WTC11 (cell line): ENCODE measurements around the gene PPP1R12A. TPM values are rescaled to one million over a fixed set of nuclear protein-coding genes. Genes with fewer than 3 reads are reported as not detected.
A peak's percentile ranks its signal among the peaks of the same experiment; 100 is the strongest.

Source experiments
- ATAC-seq: fragments of 200-7000 bp; cut with Tn5 transposase; 2 replicates; pipeline ENCODE4 v1.10.0; 2021; ENCODE audit warnings: mild to moderate bottlenecking, moderate library complexity
- CTCF ChIA-PET: fragments of 300-600 bp; sonication (Branson Sonifier 250); formaldehyde crosslinking; loops from one replicate; lab custom pipeline; 2021; ENCODE audit warnings: antibody characterized with exemption; lab: Charles Lee
- POLR2A ChIA-PET: fragments of 350-600 bp; sonication (Branson Sonifier 250); formaldehyde crosslinking; loops from one replicate; lab custom pipeline; 2021; ENCODE audit warnings: antibody characterized with exemption; lab: Charles Lee
- DNase-seq: peaks from one replicate; pipeline ENCODE4 v3.0.0; 2021; ENCODE audit warnings: low spot score
- H3K27ac Mint-ChIP-seq: 2 replicates; pipeline ENCODE4 v1.8.0; 2021; ENCODE audit warnings: mixed read lengths
- H3K27me3 Mint-ChIP-seq: 2 replicates; pipeline ENCODE4 v1.8.0; 2021; ENCODE audit warnings: low read depth, mild to moderate bottlenecking, moderate library complexity, mixed read lengths
- H3K36me3 Mint-ChIP-seq: 2 replicates; pipeline ENCODE4 v1.8.0; 2021; ENCODE audit warnings: mixed read lengths
- H3K4me1 Mint-ChIP-seq: 2 replicates; pipeline ENCODE4 v1.8.0; 2022; ENCODE audit warnings: mixed read lengths
- H3K4me3 Mint-ChIP-seq: 2 replicates; pipeline ENCODE4 v1.8.0; 2021; ENCODE audit warnings: mild to moderate bottlenecking, moderate library complexity, mixed read lengths
- H3K9me3 Mint-ChIP-seq: 2 replicates; pipeline ENCODE4 v1.8.0; 2021; ENCODE audit warnings: mixed read lengths
- CREM ChIP-seq: sonication (generic); formaldehyde crosslinking; IDR thresholded peaks from 2 replicates; pipeline ENCODE4 v1.8.1; 2022; ENCODE audit warnings: mild to moderate bottlenecking, missing genetic modification reagents, moderate library complexity
- EMX1 ChIP-seq: fragments of 250-450 bp; sonication (Bioruptor Pico); IDR thresholded peaks from 2 replicates; pipeline ENCODE4 v1.8.0; 2021; ENCODE audit warnings: mild to moderate bottlenecking
- ETV6 ChIP-seq: sonication (generic); formaldehyde crosslinking; IDR thresholded peaks from 2 replicates; pipeline ENCODE4 v1.8.1; 2022; ENCODE audit warnings: mild to moderate bottlenecking, missing genetic modification reagents
- FOXK1 ChIP-seq: sonication (generic); formaldehyde crosslinking; IDR thresholded peaks from 2 replicates; pipeline ENCODE4 v1.8.0; 2022; ENCODE audit warnings: mild to moderate bottlenecking, moderate library complexity, missing genetic modification reagents
- GABPB1 ChIP-seq: sonication (generic); formaldehyde crosslinking; IDR thresholded peaks from 2 replicates; pipeline ENCODE4 v1.8.1; 2023; ENCODE audit warnings: mild to moderate bottlenecking, missing genetic modification reagents
- JUN ChIP-seq: sonication (generic); formaldehyde crosslinking; IDR thresholded peaks from 2 replicates; pipeline ENCODE4 v1.8.0; 2023; ENCODE audit warnings: mild to moderate bottlenecking, missing genetic modification reagents
- NR2C2 ChIP-seq: sonication (generic); formaldehyde crosslinking; IDR thresholded peaks from 2 replicates; pipeline ENCODE4 v1.8.0; 2022; ENCODE audit warnings: mild to moderate bottlenecking, missing genetic modification reagents
- OVOL2 ChIP-seq: fragments of 250-450 bp; sonication (Bioruptor Pico); IDR thresholded peaks from 2 replicates; pipeline ENCODE4 v1.9.0; 2021; ENCODE audit warnings: mild to moderate bottlenecking, borderline replicate concordance
- RORB ChIP-seq: fragments of 250-450 bp; sonication (Bioruptor Pico); IDR thresholded peaks from 2 replicates; pipeline ENCODE4 v1.9.0; 2021; ENCODE audit warnings: mild to moderate bottlenecking
- TEAD1 ChIP-seq: sonication (generic); formaldehyde crosslinking; IDR thresholded peaks from 2 replicates; pipeline ENCODE4 v1.8.0; 2022; ENCODE audit warnings: mild to moderate bottlenecking, missing genetic modification reagents
- ZBTB21 ChIP-seq: sonication (generic); formaldehyde crosslinking; IDR thresholded peaks from 2 replicates; pipeline ENCODE4 v1.8.1; 2023; ENCODE audit warnings: mild to moderate bottlenecking, missing genetic modification reagents, borderline replicate concordance
- ZNF423 ChIP-seq: fragments of 250-450 bp; sonication (Bioruptor Pico); IDR thresholded peaks from 2 replicates; pipeline ENCODE4 v2.1.2; 2022; ENCODE audit warnings: mild to moderate bottlenecking, moderate library complexity
- total RNA-seq: library from RNA; stranded (reverse); gene quantifications from 3 replicates; pipeline ENCODE4 v1.2.3, GENCODE V29; 2021
- TF ChIP-seq, protein P1 (sequence below): fragments of 250-450 bp; sonication (Bioruptor Pico); conservative IDR thresholded peaks from 2 replicates; pipeline ENCODE4 v1.9.0; 2021; ENCODE audit warnings: mild to moderate bottlenecking
- TF ChIP-seq, protein P2 (sequence below): sonication (generic); formaldehyde crosslinking; IDR thresholded peaks from 2 replicates; pipeline ENCODE4 v1.8.1; 2022; ENCODE audit warnings: missing genetic modification reagents, borderline replicate concordance
- TF ChIP-seq, protein P3 (sequence below): fragments of 250-450 bp; sonication (Bioruptor Pico); IDR thresholded peaks from 2 replicates; pipeline ENCODE4 v1.9.0; 2021; ENCODE audit warnings: mild to moderate bottlenecking, borderline replicate concordance
- TF ChIP-seq, protein P4 (sequence below): sonication (generic); formaldehyde crosslinking; IDR thresholded peaks from 2 replicates; pipeline ENCODE4 v1.8.1; 2023; ENCODE audit warnings: mild to moderate bottlenecking, missing genetic modification reagents, borderline replicate concordance
- TF ChIP-seq, protein P5 (sequence below): sonication (generic); formaldehyde crosslinking; IDR thresholded peaks from 2 replicates; pipeline ENCODE4 v1.8.1; 2022; ENCODE audit warnings: mild to moderate bottlenecking, moderate library complexity, missing genetic modification reagents

Gene PPP1R12A
- total RNA-seq, 1 experiment from 2014 or later = 83.8 TPM

DNA sequence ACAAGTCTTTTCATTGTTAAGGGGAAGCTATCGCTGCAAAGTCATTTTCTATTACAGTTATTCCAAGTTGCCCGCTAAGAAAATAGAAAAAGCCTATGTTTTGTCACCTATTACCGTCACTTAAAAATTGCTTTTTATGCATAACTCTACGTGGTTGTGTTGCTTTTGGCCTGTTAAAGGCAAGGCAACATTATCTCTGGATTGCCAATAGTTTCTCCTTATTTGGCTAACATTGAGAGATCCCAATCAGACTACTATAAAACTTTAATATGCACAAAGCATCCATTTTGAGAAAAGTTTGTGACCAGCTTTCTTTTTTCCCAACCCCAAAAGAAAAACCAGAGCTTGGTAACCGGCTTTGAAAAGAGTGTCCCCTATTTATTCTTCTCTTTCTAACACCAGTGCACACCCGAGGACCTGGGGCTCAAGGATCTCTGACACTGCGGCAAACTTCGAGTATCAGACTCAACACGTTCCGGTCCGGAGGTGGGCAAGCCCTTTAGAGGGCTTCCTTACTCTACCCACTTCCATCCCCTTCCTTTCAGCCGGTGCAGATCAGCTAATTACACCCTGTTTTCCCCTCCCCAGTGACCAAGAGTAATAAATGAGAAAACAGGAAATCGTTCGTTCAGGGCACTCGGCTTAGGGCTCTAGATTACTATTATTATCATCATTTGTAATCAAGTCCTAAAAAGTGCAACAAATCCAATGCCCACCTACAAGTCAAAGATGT lies 1.2 kb downstream of the PPP1R12A start:
- ATAC-seq = no peak
- no peaks in the 10 kb centered on the region for H3K36me3 Mint-ChIP-seq
- no peaks in the 10 kb centered on the region for H3K27me3 Mint-ChIP-seq
- H3K4me3 Mint-ChIP-seq = peak overlapping the region; percentile 92
- H3K27ac Mint-ChIP-seq = peak overlapping the region; percentile 97
- no peaks in the 10 kb centered on the region for H3K9me3 Mint-ChIP-seq
- TF ChIP-seq, protein P1, sequence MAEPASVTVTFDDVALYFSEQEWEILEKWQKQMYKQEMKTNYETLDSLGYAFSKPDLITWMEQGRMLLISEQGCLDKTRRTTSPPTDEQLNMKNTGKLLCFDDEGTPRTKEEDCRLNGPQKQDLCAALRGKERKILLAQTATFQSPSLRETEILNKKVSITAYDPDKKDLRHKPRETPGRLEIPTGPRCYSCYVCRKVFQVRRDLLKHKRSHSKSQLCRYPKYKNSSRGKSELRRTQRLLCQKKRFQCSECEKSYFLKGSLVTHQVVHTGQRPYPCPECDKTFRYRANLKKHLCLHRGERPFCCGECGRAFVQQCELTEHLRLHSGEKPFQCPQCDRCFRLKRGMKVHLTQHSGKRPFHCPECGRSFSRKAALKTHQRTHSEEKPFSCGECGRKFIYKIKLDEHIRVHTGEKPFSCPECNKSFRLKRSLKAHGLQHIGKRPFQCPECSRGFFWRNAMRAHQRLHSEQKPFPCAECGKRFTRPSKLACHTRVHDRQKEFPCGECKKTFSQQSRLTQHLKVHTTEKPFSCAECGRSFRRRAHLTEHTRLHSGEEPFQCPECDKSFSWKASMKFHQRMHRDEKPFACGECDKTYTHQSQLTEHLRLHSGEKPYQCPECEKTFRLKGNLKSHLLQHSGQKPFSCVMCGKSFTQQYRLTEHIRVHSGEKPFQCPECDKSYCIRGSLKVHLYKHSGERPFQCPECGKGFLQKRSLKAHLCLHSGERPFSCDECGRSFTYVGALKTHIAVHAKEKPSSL (CRISPR knock-in tag) = no peak
- TF ChIP-seq, protein P2, sequence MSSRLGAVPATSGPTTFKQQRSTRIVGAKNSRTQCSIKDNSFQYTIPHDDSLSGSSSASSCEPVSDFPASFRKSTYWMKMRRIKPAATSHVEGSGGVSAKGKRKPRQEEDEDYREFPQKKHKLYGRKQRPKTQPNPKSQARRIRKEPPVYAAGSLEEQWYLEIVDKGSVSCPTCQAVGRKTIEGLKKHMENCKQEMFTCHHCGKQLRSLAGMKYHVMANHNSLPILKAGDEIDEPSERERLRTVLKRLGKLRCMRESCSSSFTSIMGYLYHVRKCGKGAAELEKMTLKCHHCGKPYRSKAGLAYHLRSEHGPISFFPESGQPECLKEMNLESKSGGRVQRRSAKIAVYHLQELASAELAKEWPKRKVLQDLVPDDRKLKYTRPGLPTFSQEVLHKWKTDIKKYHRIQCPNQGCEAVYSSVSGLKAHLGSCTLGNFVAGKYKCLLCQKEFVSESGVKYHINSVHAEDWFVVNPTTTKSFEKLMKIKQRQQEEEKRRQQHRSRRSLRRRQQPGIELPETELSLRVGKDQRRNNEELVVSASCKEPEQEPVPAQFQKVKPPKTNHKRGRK (CRISPR knock-in tag) = no peak
- TF ChIP-seq, protein P3, sequence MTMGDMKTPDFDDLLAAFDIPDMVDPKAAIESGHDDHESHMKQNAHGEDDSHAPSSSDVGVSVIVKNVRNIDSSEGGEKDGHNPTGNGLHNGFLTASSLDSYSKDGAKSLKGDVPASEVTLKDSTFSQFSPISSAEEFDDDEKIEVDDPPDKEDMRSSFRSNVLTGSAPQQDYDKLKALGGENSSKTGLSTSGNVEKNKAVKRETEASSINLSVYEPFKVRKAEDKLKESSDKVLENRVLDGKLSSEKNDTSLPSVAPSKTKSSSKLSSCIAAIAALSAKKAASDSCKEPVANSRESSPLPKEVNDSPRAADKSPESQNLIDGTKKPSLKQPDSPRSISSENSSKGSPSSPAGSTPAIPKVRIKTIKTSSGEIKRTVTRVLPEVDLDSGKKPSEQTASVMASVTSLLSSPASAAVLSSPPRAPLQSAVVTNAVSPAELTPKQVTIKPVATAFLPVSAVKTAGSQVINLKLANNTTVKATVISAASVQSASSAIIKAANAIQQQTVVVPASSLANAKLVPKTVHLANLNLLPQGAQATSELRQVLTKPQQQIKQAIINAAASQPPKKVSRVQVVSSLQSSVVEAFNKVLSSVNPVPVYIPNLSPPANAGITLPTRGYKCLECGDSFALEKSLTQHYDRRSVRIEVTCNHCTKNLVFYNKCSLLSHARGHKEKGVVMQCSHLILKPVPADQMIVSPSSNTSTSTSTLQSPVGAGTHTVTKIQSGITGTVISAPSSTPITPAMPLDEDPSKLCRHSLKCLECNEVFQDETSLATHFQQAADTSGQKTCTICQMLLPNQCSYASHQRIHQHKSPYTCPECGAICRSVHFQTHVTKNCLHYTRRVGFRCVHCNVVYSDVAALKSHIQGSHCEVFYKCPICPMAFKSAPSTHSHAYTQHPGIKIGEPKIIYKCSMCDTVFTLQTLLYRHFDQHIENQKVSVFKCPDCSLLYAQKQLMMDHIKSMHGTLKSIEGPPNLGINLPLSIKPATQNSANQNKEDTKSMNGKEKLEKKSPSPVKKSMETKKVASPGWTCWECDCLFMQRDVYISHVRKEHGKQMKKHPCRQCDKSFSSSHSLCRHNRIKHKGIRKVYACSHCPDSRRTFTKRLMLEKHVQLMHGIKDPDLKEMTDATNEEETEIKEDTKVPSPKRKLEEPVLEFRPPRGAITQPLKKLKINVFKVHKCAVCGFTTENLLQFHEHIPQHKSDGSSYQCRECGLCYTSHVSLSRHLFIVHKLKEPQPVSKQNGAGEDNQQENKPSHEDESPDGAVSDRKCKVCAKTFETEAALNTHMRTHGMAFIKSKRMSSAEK = no peak
- no peak for TF ChIP-seq CREM (CRISPR knock-in tag)
- TF ChIP-seq, protein P4, sequence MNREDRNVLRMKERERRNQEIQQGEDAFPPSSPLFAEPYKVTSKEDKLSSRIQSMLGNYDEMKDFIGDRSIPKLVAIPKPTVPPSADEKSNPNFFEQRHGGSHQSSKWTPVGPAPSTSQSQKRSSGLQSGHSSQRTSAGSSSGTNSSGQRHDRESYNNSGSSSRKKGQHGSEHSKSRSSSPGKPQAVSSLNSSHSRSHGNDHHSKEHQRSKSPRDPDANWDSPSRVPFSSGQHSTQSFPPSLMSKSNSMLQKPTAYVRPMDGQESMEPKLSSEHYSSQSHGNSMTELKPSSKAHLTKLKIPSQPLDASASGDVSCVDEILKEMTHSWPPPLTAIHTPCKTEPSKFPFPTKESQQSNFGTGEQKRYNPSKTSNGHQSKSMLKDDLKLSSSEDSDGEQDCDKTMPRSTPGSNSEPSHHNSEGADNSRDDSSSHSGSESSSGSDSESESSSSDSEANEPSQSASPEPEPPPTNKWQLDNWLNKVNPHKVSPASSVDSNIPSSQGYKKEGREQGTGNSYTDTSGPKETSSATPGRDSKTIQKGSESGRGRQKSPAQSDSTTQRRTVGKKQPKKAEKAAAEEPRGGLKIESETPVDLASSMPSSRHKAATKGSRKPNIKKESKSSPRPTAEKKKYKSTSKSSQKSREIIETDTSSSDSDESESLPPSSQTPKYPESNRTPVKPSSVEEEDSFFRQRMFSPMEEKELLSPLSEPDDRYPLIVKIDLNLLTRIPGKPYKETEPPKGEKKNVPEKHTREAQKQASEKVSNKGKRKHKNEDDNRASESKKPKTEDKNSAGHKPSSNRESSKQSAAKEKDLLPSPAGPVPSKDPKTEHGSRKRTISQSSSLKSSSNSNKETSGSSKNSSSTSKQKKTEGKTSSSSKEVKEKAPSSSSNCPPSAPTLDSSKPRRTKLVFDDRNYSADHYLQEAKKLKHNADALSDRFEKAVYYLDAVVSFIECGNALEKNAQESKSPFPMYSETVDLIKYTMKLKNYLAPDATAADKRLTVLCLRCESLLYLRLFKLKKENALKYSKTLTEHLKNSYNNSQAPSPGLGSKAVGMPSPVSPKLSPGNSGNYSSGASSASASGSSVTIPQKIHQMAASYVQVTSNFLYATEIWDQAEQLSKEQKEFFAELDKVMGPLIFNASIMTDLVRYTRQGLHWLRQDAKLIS (CRISPR knock-in tag) = no peak
- TF ChIP-seq EMX1 = no peak
- no peak for TF ChIP-seq OVOL2 (CRISPR knock-in tag)
- TF ChIP-seq ETV6 = no peak
- TF ChIP-seq JUN = no peak
- no peak for TF ChIP-seq ZBTB21
- no peak for TF ChIP-seq TEAD1 (CRISPR knock-in tag)
- no peak for TF ChIP-seq RORB (CRISPR knock-in tag)
- no peak for TF ChIP-seq NR2C2 (CRISPR knock-in tag)
- no peak for TF ChIP-seq FOXK1 (CRISPR knock-in tag)
- TF ChIP-seq, protein P5, sequence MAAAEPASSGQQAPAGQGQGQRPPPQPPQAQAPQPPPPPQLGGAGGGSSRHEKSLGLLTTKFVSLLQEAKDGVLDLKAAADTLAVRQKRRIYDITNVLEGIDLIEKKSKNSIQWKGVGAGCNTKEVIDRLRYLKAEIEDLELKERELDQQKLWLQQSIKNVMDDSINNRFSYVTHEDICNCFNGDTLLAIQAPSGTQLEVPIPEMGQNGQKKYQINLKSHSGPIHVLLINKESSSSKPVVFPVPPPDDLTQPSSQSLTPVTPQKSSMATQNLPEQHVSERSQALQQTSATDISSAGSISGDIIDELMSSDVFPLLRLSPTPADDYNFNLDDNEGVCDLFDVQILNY = no peak
- no peak for TF ChIP-seq ZNF423 (CRISPR knock-in tag)
- no peak for TF ChIP-seq GABPB1
- no peak for DNase-seq
- CTCF ChIA-PET = interaction anchor here (0.9 kb wide), 1 partner anchor 257 kb away, joined by 6 read pairs; no protein-coding TSS in a partner anchor
- POLR2A ChIA-PET = interaction anchor here (0.9 to 2.3 kb wide), 2 partner anchors 21 to 386 kb away, joined by 3 to 5 read pairs; no protein-coding TSS in a partner anchor
- H3K4me1 Mint-ChIP-seq = peaks cover 36% of the 10 kb centered on the region
